Measurements from ENCODE around the gene UMOD. TPM values are rescaled to one million over a fixed set of nuclear protein-coding genes. Genes with fewer than 3 reads are reported as not detected.
"Not testable (repeated sequence)": the region's sequence is repeated elsewhere in the genome, so short reads cannot be mapped to it uniquely, and the experiment has no call there.

UMOD gene
- total and polyA plus RNA-seq, 12 donors = not detected

DNA sequence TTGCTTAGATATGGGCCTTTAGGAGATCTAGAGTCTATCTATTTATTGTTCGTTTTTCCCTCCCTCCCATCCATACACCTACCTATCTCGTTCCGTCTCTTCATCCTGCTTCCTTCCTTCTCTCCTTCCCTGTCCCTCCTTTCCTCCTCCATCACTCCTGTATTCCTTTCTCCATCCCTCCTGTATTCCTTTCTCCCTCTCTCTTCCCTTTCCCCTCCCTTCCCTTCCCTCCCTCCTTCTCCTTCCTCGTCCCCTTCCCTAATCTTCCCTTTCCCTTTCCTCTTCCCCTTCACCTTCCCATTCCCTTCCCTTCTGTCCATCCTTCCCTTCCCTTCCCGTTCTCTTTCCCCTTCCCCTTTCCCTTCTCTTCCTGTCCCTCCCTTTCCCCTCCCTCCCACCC, 35.8 kb downstream of the UMOD start:
- Histone ChIP-seq H3K4me3 (no peak overlapping the region), H3K4me1 (no peaks in the 10 kb centered on the region), H3K9me3 (peaks cover 0 to under 1% (median 0%) of the 10 kb centered on the region in 11 donors), H3K27ac (no peak overlapping the region), H3K36me3 (no peaks in the 10 kb centered on the region), H3K27me3 (peaks cover 0 to 24% (median 11%) of the 10 kb centered on the region in 7 donors)
- intact Hi-C loops (cut with DNase I) = no loop called here
- DNase-seq = no peak
- 52 to 67% methylated on average over 5 of the region's 5 CpGs for WGBS, 2 donors
- no peak for ATAC-seq
- TF ChIP-seq, protein P1, sequence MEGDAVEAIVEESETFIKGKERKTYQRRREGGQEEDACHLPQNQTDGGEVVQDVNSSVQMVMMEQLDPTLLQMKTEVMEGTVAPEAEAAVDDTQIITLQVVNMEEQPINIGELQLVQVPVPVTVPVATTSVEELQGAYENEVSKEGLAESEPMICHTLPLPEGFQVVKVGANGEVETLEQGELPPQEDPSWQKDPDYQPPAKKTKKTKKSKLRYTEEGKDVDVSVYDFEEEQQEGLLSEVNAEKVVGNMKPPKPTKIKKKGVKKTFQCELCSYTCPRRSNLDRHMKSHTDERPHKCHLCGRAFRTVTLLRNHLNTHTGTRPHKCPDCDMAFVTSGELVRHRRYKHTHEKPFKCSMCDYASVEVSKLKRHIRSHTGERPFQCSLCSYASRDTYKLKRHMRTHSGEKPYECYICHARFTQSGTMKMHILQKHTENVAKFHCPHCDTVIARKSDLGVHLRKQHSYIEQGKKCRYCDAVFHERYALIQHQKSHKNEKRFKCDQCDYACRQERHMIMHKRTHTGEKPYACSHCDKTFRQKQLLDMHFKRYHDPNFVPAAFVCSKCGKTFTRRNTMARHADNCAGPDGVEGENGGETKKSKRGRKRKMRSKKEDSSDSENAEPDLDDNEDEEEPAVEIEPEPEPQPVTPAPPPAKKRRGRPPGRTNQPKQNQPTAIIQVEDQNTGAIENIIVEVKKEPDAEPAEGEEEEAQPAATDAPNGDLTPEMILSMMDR (IDR thresholded peaks at IDR 0.05) = no peak

DNA sequence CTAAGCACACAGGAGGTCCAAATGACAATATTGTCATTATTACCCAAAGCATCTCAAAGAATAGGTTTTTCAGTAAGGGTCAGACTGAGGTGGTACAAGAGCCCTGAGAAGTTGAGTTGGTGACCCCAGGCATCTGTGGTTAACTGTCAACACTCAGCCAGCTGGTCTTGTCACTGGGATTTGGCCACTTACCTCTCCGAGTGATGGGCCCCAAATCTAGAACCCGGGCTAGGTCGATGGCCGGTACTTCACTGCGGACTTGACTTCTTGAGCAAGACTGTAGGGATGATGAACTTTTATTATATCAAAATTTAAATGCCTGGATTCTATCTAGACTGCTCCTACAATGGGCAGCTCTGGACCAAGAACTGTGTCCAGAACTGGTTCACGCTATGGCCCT, 36.8 kb downstream of the UMOD start:
- TF ChIP-seq, protein P1 (IDR thresholded peaks at IDR 0.05) = no peak
- ATAC-seq (no peak), DNase-seq (no peak)
- Histone ChIP-seq H3K27ac (no peak overlapping the region), H3K9me3 (peaks cover 0 to 5% (median 0%) of the 10 kb centered on the region in 11 donors), H3K36me3 (no peaks in the 10 kb centered on the region), H3K27me3 (peaks cover 0 to 24% (median 11%) of the 10 kb centered on the region in 7 donors), H3K4me1 (no peaks in the 10 kb centered on the region), H3K4me3 (no peak overlapping the region)
- intact Hi-C loops (cut with DNase I) = no loop called here
- WGBS, 2 donors = 92 to 93% methylated on average over 6 of the region's 6 CpGs

GRCh38 chr16:20314575-20314974, 37.9 kb downstream of the UMOD start:
- no peaks in the 10 kb centered on the region for H3K36me3 ChIP-seq
- H3K4me1 ChIP-seq = no peaks in the 10 kb centered on the region
- H3K4me3 ChIP-seq = no peak overlapping the region
- H3K9me3 ChIP-seq = peaks cover 0 to 5% (median 0%) of the 10 kb centered on the region in 11 donors
- H3K27ac ChIP-seq = no peak overlapping the region
- intact Hi-C loops (cut with DNase I) = no loop called here
- no peak for DNase-seq
- H3K27me3 ChIP-seq = peaks cover 0 to 18% (median 11%) of the 10 kb centered on the region in 7 donors
- no peak for ATAC-seq
- WGBS, 2 donors = 89 to 93% methylated on average over 3 of the region's 3 CpGs
- TF ChIP-seq, protein P1 (IDR thresholded peaks at IDR 0.05) = no peak

DNA sequence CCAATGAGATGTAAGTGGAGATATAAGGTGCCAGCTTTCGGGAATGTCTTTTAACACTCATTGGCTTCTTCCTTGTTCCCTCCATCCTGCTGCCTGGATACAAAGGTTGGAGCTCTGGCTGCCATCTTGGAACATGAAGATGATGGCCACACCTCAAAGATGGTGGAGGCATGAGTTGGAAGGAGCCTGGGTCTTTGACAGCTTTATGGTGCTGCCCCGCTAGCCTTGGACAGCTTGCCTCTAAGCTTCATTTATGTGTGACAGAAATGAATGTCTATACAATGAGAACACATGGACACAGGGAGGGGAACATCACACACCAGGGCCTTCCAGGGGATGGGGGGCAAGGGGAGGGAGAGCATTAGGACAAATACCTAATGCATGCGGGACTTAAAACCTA, 38.8 kb downstream of the UMOD start:
- DNase-seq (no peak), ATAC-seq (no peak)
- intact Hi-C loops (cut with DNase I) = no loop called here
- Histone ChIP-seq H3K4me1 (no peaks in the 10 kb centered on the region), H3K27ac (no peak overlapping the region), H3K27me3 (peaks cover 0 to 18% (median 7%) of the 10 kb centered on the region in 7 donors), H3K4me3 (no peak overlapping the region), H3K9me3 (peaks cover 0 to 5% (median 0%) of the 10 kb centered on the region in 11 donors), H3K36me3 (no peaks in the 10 kb centered on the region)
- WGBS, 2 donors = 88 to 92% methylated on average over 3 of the region's 3 CpGs
- TF ChIP-seq, protein P1 (IDR thresholded peaks at IDR 0.05) = no peak

GRCh38 chr16:20312536-20313095, 39.9 kb downstream of the UMOD start:
- H3K27ac ChIP-seq; H3K4me3 ChIP-seq; H3K4me1 ChIP-seq; ATAC-seq; intact Hi-C loops (cut with DNase I); H3K9me3 ChIP-seq; H3K36me3 ChIP-seq; H3K27me3 ChIP-seq; DNase-seq: not testable (repeated sequence)
- WGBS, 2 donors = 87 to 89% methylated on average over 7 of the region's 7 CpGs

Measured in heart right ventricle (tissue), 16 donors.